BLaER1 treated with 17β-estradiol and CSF1 and Interleukin-3, amounts not matched to agents 10 nM and 100 nM (cell line): ENCODE results near the gene LSM2.
"Not testable (repeated sequence)": the region's sequence is repeated elsewhere in the genome, so short reads cannot be mapped to it uniquely, and the experiment has no call there.

Experiments used
- H3K27ac ChIP-seq, 11 experiments: shearing (Covaris generic); formaldehyde crosslinking; 2 replicates each; pipeline ENCODE4 v1.8.1; 2022
- H3K27me3 ChIP-seq, 11 experiments: shearing (Covaris generic); formaldehyde crosslinking; 2 replicates each; pipeline ENCODE4 v1.8.1; 2022
- H3K36me3 ChIP-seq, 11 experiments: shearing (Covaris generic); formaldehyde crosslinking; 2 replicates each; pipeline ENCODE4 v1.8.1; 2022
- H3K4me1 ChIP-seq, 10 experiments: shearing (Covaris generic); formaldehyde crosslinking; 2 replicates each; pipeline ENCODE4 v1.8.1; 2022
- H3K4me2 ChIP-seq, 11 experiments: shearing (Covaris generic); formaldehyde crosslinking; 2 replicates each; pipeline ENCODE4 v1.8.1; 2022
- H3K4me3 ChIP-seq, 10 experiments: shearing (Covaris generic); formaldehyde crosslinking; 2 replicates each; pipeline ENCODE4 v1.8.1; 2022
- H3K9ac ChIP-seq, 11 experiments: shearing (Covaris generic); formaldehyde crosslinking; 2 replicates each; pipeline ENCODE4 v1.8.1; 2022
- H3K9me3 ChIP-seq, 11 experiments: shearing (Covaris generic); formaldehyde crosslinking; replicated peaks in 1 of 11; 2 replicates each; pipeline ENCODE4 v1.8.1; 2022
- H4K20me1 ChIP-seq, 11 experiments: shearing (Covaris generic); formaldehyde crosslinking; 2 replicates each; pipeline ENCODE4 v1.8.1; 2022
- Cebpa-rat ChIP-seq, 11 experiments: shearing (Covaris generic); IDR thresholded peaks; 2 replicates each; pipeline ENCODE4 v1.8.1; 2022

LSM2 gene

DNA sequence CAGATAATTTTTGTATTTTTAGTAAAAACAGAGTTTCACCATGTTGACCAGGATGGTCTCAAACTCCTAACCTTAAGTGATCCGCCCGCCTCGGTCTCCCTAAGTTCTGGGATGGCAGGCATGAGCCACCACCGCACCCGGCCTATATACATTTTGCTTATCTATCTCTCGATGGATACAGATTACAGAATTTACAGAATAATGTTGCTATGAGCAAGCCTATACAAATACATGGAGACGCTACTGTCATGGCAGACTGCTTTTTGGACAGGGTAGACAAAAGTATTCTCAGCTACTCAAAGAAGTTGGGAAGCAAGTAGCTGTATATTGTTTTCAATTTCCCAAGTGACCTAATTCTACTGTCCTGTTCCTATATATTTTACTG lies 6.7 kb upstream of the LSM2 start:
- Histone ChIP-seq H3K9me3 (peaks cover 0 to 6% (median 0%) of the 10 kb centered on the region in 11 experiments; a peak in 2 of 22 replicates), H3K4me1 (peaks cover 22 to 42% (median 37%) of the 10 kb centered on the region in 10 experiments), H3K27me3 (peaks cover 0 to 37% (median 30%) of the 10 kb centered on the region in 11 experiments; a peak in 19 of 22 replicates), H3K36me3 (peaks cover 0 to 7% (median 0%) of the 10 kb centered on the region in 11 experiments; a peak in 1 of 22 replicates), H3K9ac (peak overlapping the region in 10 of 11 experiments; percentile 54 to 78 (median 72); a peak in 16 of 22 replicates), H3K27ac (peak overlapping the region; percentile 44 to 75 (median 71); a peak in 20 of 22 replicates), H3K4me3 (peak overlapping the region in 8 of 10 experiments; percentile 44 to 66 (median 58); a peak in 8 of 20 replicates), H4K20me1 (peaks cover 0 to 7% (median 0%) of the 10 kb centered on the region in 11 experiments; a peak in 1 of 22 replicates), H3K4me2 (peak overlapping the region; percentile 76 to 95 (median 89))
- no peak for TF ChIP-seq Cebpa-rat (IDR thresholded peaks at IDR 0.05)

GRCh38 chr6:31811645-31812044 lies 4.9 kb upstream of the LSM2 start:
- Histone ChIP-seq H3K4me3 (no peak overlapping the region), H3K27ac (no peak overlapping the region), H4K20me1 (no peaks in the 10 kb centered on the region), H3K27me3 (peaks cover 0 to 37% (median 30%) of the 10 kb centered on the region in 11 experiments; a peak in 19 of 22 replicates), H3K4me1 (peaks cover 25 to 39% (median 34%) of the 10 kb centered on the region in 10 experiments), H3K36me3 (peaks cover 0 to 7% (median 0%) of the 10 kb centered on the region in 11 experiments; a peak in 1 of 22 replicates), H3K9ac (no peak overlapping the region), H3K4me2 (no peak overlapping the region), H3K9me3 (peaks cover 0 to 6% (median 0%) of the 10 kb centered on the region in 11 experiments; a peak in 2 of 22 replicates)
- TF ChIP-seq Cebpa-rat (IDR thresholded peaks at IDR 0.05), result no peak

DNA sequence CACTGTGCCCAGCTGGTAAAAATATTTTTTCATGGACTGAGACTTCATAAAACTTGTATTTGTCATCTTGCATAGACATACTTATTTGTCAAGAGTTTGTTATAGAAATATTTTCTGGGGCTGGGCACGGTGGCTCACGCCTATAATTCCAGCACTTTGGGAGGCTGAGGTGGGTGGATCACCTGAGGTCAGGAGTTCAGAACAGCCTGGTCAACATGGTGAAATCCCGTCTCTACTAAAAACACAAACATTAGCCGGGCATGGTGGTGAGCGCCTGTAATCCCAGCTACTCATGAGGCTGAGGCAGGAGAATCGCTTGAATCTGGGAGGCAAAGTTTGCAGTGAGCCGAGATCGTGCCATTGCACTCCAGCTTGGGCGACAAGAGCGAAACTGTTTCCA lies 1.8 kb upstream of the LSM2 start:
- not testable (repeated sequence) for H3K4me2 ChIP-seq, H3K9me3 ChIP-seq, H3K9ac ChIP-seq, H3K4me3 ChIP-seq, H4K20me1 ChIP-seq, H3K27ac ChIP-seq
- Histone ChIP-seq H3K4me1 (peaks cover 36 to 47% (median 41%) of the 10 kb centered on the region in 10 experiments), H3K27me3 (peaks cover 0 to 16% (median 10%) of the 10 kb centered on the region in 11 experiments; a peak in 19 of 22 replicates), H3K36me3 (peaks cover 0 to 19% (median 15%) of the 10 kb centered on the region in 11 experiments; a peak in 17 of 22 replicates)

- Histone ChIP-seq H3K4me3 (peak overlapping the region; percentile 65 to 80 (median 78)), H4K20me1 (no peaks in the 10 kb centered on the region), H3K9me3 (no peaks in the 10 kb centered on the region), H3K9ac (peak overlapping the region; percentile 82 to 91 (median 88)), H3K36me3 (peaks cover 22 to 45% (median 41%) of the 10 kb centered on the region in 11 experiments), H3K4me1 (peaks cover 25 to 41% (median 36%) of the 10 kb centered on the region in 10 experiments), H3K4me2 (peak overlapping the region; percentile 77 to 96 (median 89)), H3K27me3 (no peaks in the 10 kb centered on the region), H3K27ac (peak overlapping the region; percentile 65 to 91 (median 85))
- TF ChIP-seq Cebpa-rat (IDR thresholded peaks at IDR 0.05), result no peak
These were observed 762 bp downstream of the LSM2 start for GRCh38 chr6:31805939-31806469.

DNA sequence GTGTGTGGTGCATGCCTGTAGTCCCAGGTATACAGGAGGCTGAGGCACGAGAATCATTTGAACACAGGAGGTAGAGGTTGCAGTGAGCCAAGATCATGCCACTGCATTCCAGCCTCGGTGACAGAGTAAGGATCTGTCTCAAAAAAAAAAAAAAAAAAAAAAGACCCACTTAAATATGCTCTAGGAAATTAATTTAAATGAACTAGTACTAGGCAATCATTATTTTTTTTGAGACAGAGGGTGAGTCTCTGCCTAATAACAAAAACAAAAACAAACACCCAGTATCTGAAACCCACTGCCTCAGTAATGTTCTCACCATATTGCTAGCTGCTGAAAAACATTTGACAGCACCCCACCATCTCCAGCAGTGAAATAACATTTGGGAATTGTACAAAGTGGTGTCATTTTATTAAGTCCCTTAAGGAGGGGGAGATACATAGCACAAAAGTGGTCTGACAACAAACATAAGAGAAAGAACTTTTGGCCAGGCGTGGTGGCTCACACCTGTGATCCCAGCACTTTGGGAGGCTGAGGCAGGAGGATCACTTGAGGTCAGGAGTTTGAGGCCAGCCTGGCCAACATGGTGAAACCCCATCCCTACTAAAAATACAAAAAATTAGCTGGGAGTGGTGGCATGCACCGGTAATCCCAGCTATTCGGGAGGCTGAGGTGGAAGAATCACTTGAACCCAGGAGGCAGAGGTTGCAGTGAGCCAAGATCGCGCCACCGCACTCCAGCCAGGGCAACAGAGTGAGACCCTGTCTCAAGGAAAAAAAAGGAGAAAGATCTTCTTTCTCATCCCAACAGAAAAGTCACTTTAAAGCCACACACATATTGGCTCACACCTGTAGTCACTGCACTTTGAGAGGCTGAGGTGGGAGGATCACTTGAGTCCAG lies 5.5 kb downstream of the LSM2 start:
- Histone ChIP-seq H3K4me1 (peaks cover 36 to 69% (median 62%) of the 10 kb centered on the region in 10 experiments), H3K36me3 (peaks cover 22 to 87% (median 66%) of the 10 kb centered on the region in 11 experiments)
- H3K4me3 ChIP-seq, H3K4me2 ChIP-seq, H3K27ac ChIP-seq, H4K20me1 ChIP-seq, H3K9ac ChIP-seq, H3K9me3 ChIP-seq, H3K27me3 ChIP-seq: not testable (repeated sequence)

- H3K27me3 ChIP-seq, result no peaks in the 10 kb centered on the region
- no peaks in the 10 kb centered on the region for H4K20me1 ChIP-seq
- TF ChIP-seq Cebpa-rat (IDR thresholded peaks at IDR 0.05), result no peak
- peak overlapping the region in 3 of 11 experiments; percentile 9 to 99 (median 17); a peak in 4 of 22 replicates for H3K27ac ChIP-seq
- H3K4me3 ChIP-seq, result no peak overlapping the region
- peaks cover 24 to 59% (median 51%) of the 10 kb centered on the region in 10 experiments for H3K4me1 ChIP-seq
- peak overlapping the region in 3 of 11 experiments; percentile 81 to 92 (median 91); a peak in 3 of 22 replicates for H3K4me2 ChIP-seq
- H3K9me3 ChIP-seq, result no peaks in the 10 kb centered on the region
- 0 out of 22 replicates have a peak overlapping the region, but pooled peaks of 1 of the 11 experiments have one; percentile 7 for H3K9ac ChIP-seq
- H3K36me3 ChIP-seq, result peaks cover 22 to 80% (median 62%) of the 10 kb centered on the region in 11 experiments
These were observed 7.0 kb downstream of the LSM2 start for GRCh38 chr6:31799781-31800180.

DNA sequence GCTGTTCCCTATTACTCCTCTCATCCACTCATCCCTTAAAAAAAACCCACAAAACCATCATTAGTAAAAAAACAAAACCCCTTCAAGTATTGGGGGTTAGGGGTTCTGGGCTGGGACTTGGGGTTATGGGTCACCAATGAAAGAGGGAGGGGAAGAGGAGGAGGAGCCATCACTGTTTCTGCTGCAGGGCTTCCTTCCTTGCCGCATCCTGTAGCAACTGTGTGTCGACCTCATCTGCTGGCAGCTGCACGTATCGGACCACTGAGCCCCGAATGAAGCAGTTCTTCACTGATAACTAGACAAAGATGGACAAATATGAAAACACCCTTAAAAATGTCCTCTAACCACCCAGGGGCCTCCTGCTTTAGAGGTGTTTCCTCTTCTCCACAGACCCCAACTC lies 9.2 kb downstream of the LSM2 start:
- peaks cover 37 to 61% (median 55%) of the 10 kb centered on the region in 10 experiments for H3K4me1 ChIP-seq
- peaks cover 18 to 65% (median 44%) of the 10 kb centered on the region in 11 experiments for H3K36me3 ChIP-seq
- H3K27ac ChIP-seq, result peak overlapping the region in 8 of 11 experiments; percentile 99 to 100 (median 99); a peak in 16 of 22 replicates
- TF ChIP-seq Cebpa-rat (IDR thresholded peaks at IDR 0.05), result no peak
- H4K20me1 ChIP-seq, result peaks cover 0 to 8% (median 0%) of the 10 kb centered on the region in 11 experiments; a peak in 2 of 22 replicates
- no peaks in the 10 kb centered on the region for H3K9me3 ChIP-seq
- H3K9ac ChIP-seq, result peak overlapping the region in 9 of 11 experiments; percentile 1 to 99 (median 60); a peak in 18 of 22 replicates
- H3K4me3 ChIP-seq, result peak overlapping the region in 4 of 10 experiments; percentile 6 to 39 (median 24); a peak in 5 of 20 replicates
- no peaks in the 10 kb centered on the region for H3K27me3 ChIP-seq
- peak overlapping the region; percentile 49 to 96 (median 90) for H3K4me2 ChIP-seq

- Histone ChIP-seq H3K4me1 (peaks cover 41 to 67% (median 61%) of the 10 kb centered on the region in 10 experiments), H4K20me1 (peaks cover 0 to 12% (median 0%) of the 10 kb centered on the region in 11 experiments; a peak in 2 of 22 replicates), H3K4me3 (no peak overlapping the region), H3K36me3 (peaks cover 18 to 65% (median 44%) of the 10 kb centered on the region in 11 experiments), H3K9me3 (no peaks in the 10 kb centered on the region), H3K4me2 (peak overlapping the region in 10 of 11 experiments; percentile 66 to 99 (median 92); a peak in 18 of 22 replicates), H3K27me3 (no peaks in the 10 kb centered on the region), H3K27ac (peak overlapping the region in 8 of 11 experiments; percentile 99 to 100 (median 99); a peak in 15 of 22 replicates), H3K9ac (peak overlapping the region in 8 of 11 experiments; percentile 47 to 99 (median 62); a peak in 11 of 22 replicates)
- TF ChIP-seq Cebpa-rat (IDR thresholded peaks at IDR 0.05), result no peak
These were observed 9.8 kb downstream of the LSM2 start for GRCh38 chr6:31796993-31797385.
